SK-N-SH (cell line): ENCODE data around the gene BAZ1B. TPM values are rescaled to one million over a fixed set of nuclear protein-coding genes. Genes with fewer than 3 reads are reported as not detected.

ENCODE experiments used
- CTCF ChIA-PET: fragments of 300-600, 350-600 bp; formaldehyde crosslinking; extraction: SDS; loops from one replicate; lab custom pipeline; 2021; lab: Yijun Ruan, JAX
- POLR2A ChIA-PET: fragments of 350-600 bp; sonication (Branson Sonifier 250); formaldehyde crosslinking; extraction: SDS; loops from one replicate; lab custom pipeline; 2020; ENCODE audit warnings: antibody characterized with exemption, inconsistent platforms; lab: Yijun Ruan, JAX
- DNase-seq: peaks from one replicate; pipeline ENCODE4 v3.0.0; 2012
- H2AFZ ChIP-seq: fragments of 200-600 bp; sonication (generic); 2 replicates; pipeline ENCODE4 v1.8.1; 2016; ENCODE audit warnings: antibody characterized with exemption, mild to moderate bottlenecking, low read depth
- H3F3A ChIP-seq: fragments of 200-600 bp; sonication (generic); replicated peaks from 2 replicates; pipeline ENCODE3; 2016; ENCODE audit warnings: antibody characterized with exemption, mild to moderate bottlenecking; ENCODE audit not compliant: insufficient read depth
- H3K27ac ChIP-seq, 2 experiments: fragments of 200-500 bp in 1 of 2; fragments of 200-600 bp in 1 of 2; sonication (Bioruptor generic) in 1 of 2; sonication (generic), shearing (Covaris generic) in 1 of 2; 2 replicates each; pipeline versions ENCODE4 v1.5.1 to v1.6.1; 2014 to 2016; ENCODE audit warnings: low read depth in 2 of 2, inconsistent platforms in 1 of 2, low read length in 1 of 2, mild to moderate bottlenecking in 1 of 2, mixed read lengths in 1 of 2
- H3K27me3 ChIP-seq: fragments of 200-600 bp; sonication (generic), shearing (Covaris generic); 2 replicates; pipeline ENCODE4 v1.6.1; 2016; ENCODE audit warnings: mixed run types; ENCODE audit not compliant: insufficient read depth
- H3K36me3 ChIP-seq, 2 experiments: fragments of 200-500 bp in 1 of 2; fragments of 200-600 bp in 1 of 2; sonication (Bioruptor generic) in 1 of 2; sonication (generic) in 1 of 2; replicated peaks in 1 of 2; 2 replicates each; pipeline versions ENCODE3 to v1.5.1; 2014 to 2016; ENCODE audit warnings: low read length in 1 of 2, mild to moderate bottlenecking in 1 of 2; ENCODE audit not compliant: insufficient read depth in 2 of 2, control insufficient read depth in 1 of 2
- H3K4me1 ChIP-seq, 2 experiments: fragments of 200-500 bp in 1 of 2; fragments of 200-600 bp in 1 of 2; sonication (Bioruptor generic) in 1 of 2; sonication (generic), shearing (Covaris generic) in 1 of 2; 2 replicates each; pipeline versions ENCODE4 v1.5.1 to v1.6.1; 2014 to 2016; ENCODE audit warnings: low read depth in 1 of 2, low read length in 1 of 2, mixed run types in 1 of 2; ENCODE audit not compliant: insufficient read depth in 2 of 2, control insufficient read depth in 1 of 2
- H3K4me2 ChIP-seq: fragments of 200-600 bp; sonication (generic), shearing (Covaris generic); 2 replicates; pipeline ENCODE4 v1.6.1; 2017; ENCODE audit warnings: mixed run types
- H3K4me3 ChIP-seq, 2 experiments: fragments of 200-500 bp in 1 of 2; fragments of 200-600 bp in 1 of 2; sonication (Bioruptor generic) in 1 of 2; sonication (generic), shearing (Covaris generic) in 1 of 2; 2 replicates each; pipeline versions ENCODE4 v1.5.1 to v1.8.1; 2014 to 2016; ENCODE audit warnings: low read depth in 2 of 2, inconsistent platforms in 1 of 2, low read length in 1 of 2, mild to moderate bottlenecking in 1 of 2, mixed read lengths in 1 of 2, moderate library complexity in 1 of 2
- H3K79me2 ChIP-seq: fragments of 200-600 bp; sonication (generic); 2 replicates; pipeline ENCODE4 v1.8.1; 2017; ENCODE audit warnings: mild to moderate bottlenecking; ENCODE audit not compliant: insufficient read depth
- H3K9ac ChIP-seq: fragments of 200-600 bp; sonication (generic); 2 replicates; pipeline ENCODE4 v1.6.1; 2017; ENCODE audit warnings: mixed run types
- H3K9me2 ChIP-seq: fragments of 200-600 bp; sonication (generic); 2 replicates; pipeline ENCODE4 v1.6.1; 2017; ENCODE audit warnings: mixed run types
- H3K9me3 ChIP-seq: fragments of 200-600 bp; sonication (generic); 2 replicates; pipeline ENCODE4 v1.6.1; 2017; ENCODE audit warnings: mixed run types, mild to moderate bottlenecking, moderate library complexity
- H4K20me1 ChIP-seq: fragments of 200-600 bp; sonication (generic); 2 replicates; pipeline ENCODE4 v1.6.1; 2017; ENCODE audit warnings: mild to moderate bottlenecking, mixed run types; ENCODE audit not compliant: insufficient read depth
- EP300 ChIP-seq, 2 experiments: IDR thresholded peaks; 2 replicates each; pipeline versions ENCODE4 v1.4.0 to v1.6.1; 2012; ENCODE audit warnings: borderline replicate concordance in 1 of 2, low read depth in 1 of 2, low read length in 1 of 2
- EZH2phosphoT487 ChIP-seq: fragments of 200-600 bp; sonication (generic); IDR thresholded peaks from 2 replicates; pipeline ENCODE4 v1.6.1; 2017; ENCODE audit warnings: low read depth, mixed run types, mild to moderate bottlenecking, antibody characterized with exemption, moderate library complexity, borderline replicate concordance
- FOSL2 ChIP-seq: IDR thresholded peaks from 2 replicates; pipeline ENCODE4 v1.4.0; 2012; ENCODE audit warnings: low read depth, mild to moderate bottlenecking, moderate library complexity, borderline replicate concordance
- GABPA ChIP-seq: IDR thresholded peaks from 2 replicates; pipeline ENCODE4 v1.4.0; 2012; ENCODE audit warnings: low read depth, mild to moderate bottlenecking
- GATA2 ChIP-seq: sonication (generic); formaldehyde crosslinking; IDR thresholded peaks from 2 replicates; pipeline ENCODE4 v1.5.0; 2020; ENCODE audit warnings: mild to moderate bottlenecking, missing genetic modification reagents
- MEF2A ChIP-seq: IDR thresholded peaks from 2 replicates; pipeline ENCODE4 v1.4.0; 2012; ENCODE audit warnings: low read depth, borderline replicate concordance
- MXI1 ChIP-seq: IDR thresholded peaks from 2 replicates; pipeline ENCODE4 v1.6.1; 2012; ENCODE audit warnings: mild to moderate bottlenecking, low read depth, low read length, improper control_type of control experiment
- RAD21 ChIP-seq: IDR thresholded peaks from 2 replicates; pipeline ENCODE4 v1.6.1; 2012; ENCODE audit warnings: mild to moderate bottlenecking, low read length
- RCOR1 ChIP-seq: fragments of 150-350 bp; IDR thresholded peaks from 2 replicates; pipeline ENCODE4 v1.6.1; 2017; ENCODE audit warnings: antibody characterized with exemption, low read length
- RFX5 ChIP-seq: IDR thresholded peaks from 2 replicates; pipeline ENCODE4 v1.6.1; 2012; ENCODE audit warnings: mild to moderate bottlenecking, improper control_type of control experiment, low read length
- SMC3 ChIP-seq: IDR thresholded peaks from 2 replicates; pipeline ENCODE4 v1.6.1; 2012; ENCODE audit warnings: low read depth, low read length, improper control_type of control experiment
- TAF1 ChIP-seq: IDR thresholded peaks from 2 replicates; pipeline ENCODE4 v1.6.1; 2012; ENCODE audit warnings: low read depth, mild to moderate bottlenecking, low read length, moderate library complexity, borderline replicate concordance
- TEAD4 ChIP-seq: IDR thresholded peaks from 2 replicates; pipeline ENCODE4 v1.4.0; 2012; ENCODE audit warnings: mild to moderate bottlenecking, borderline replicate concordance; ENCODE audit not compliant: insufficient read depth
- YY1 ChIP-seq: IDR thresholded peaks from 2 replicates; pipeline ENCODE4 v1.4.0; 2012; ENCODE audit warnings: low read depth, mild to moderate bottlenecking
- WGBS: methylation state at CpG from one replicate; pipeline ENCODE4 v1.1.6; 2017; ENCODE audit warnings: low lambda C conversion rate; 5-methylcytosine and 5-hydroxymethylcytosine counted together
- polyA plus RNA-seq, 3 experiments: library from polyadenylated mRNA; depleted of rRNA; stranded (reverse); fragments of >200 nt; gene quantifications; 2 replicates each; pipeline ENCODE4 v1.2.3, GENCODE V29; 2012
- TF ChIP-seq, protein P1 (sequence below): IDR thresholded peaks from 2 replicates; pipeline ENCODE4 v1.4.0; 2012; ENCODE audit warnings: low read depth
- TF ChIP-seq, protein P2 (sequence below): fragments of 150-350 bp; IDR thresholded peaks from 2 replicates; pipeline ENCODE4 v1.6.1; 2017; ENCODE audit warnings: antibody characterized with exemption, low read length, low read depth, borderline replicate concordance
- TF ChIP-seq, protein P3 (sequence below): fragments of 200-600 bp; sonication (generic); IDR thresholded peaks from 2 replicates; pipeline ENCODE4 v1.6.1; 2017; ENCODE audit warnings: antibody characterized with exemption, mild to moderate bottlenecking, moderate library complexity
- TF ChIP-seq, protein P4 (sequence below): IDR thresholded peaks from 2 replicates; pipeline ENCODE4 v1.4.0; 2012; ENCODE audit warnings: low read depth, borderline replicate concordance
- TF ChIP-seq, protein P5 (sequence below): IDR thresholded peaks from 2 replicates; pipeline ENCODE4 v1.4.0; 2012; ENCODE audit warnings: low read depth, borderline replicate concordance
- TF ChIP-seq, protein P6 (sequence below): fragments of 150-350 bp; IDR thresholded peaks from 2 replicates; pipeline ENCODE4 v1.6.1; 2016; ENCODE audit warnings: mild to moderate bottlenecking, low read depth, low read length

BAZ1B gene
- polyA plus RNA-seq, 1 of the 3 experiments (the other 2 are of a cell fraction): 20.9 TPM

DNA sequence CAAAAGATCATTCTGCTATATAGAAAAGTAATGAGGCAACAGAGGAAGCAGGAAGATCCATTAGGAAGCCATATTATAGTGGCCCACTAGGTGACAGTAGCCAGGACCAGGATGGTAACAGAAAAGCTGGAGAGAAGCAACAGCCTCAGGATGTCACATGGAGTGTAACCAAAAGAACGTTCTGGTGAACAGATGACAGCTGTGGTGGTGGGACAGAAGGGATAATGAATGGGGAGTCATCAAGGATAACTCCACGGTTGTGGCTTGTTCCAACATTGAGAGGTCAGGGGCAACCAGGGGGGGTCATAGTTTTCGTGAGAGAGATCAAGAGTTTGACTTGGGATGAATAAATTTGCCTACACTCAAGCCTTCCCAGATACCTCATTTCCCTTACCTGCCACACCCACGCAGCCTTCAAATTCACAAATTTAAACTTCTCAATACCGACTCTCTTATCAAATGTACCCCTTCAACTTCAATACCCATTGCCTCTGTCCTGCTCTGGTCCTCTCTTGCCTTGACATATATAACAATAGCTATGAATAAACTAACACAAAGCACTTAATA, 47.0 kb upstream of the BAZ1B start:
- H3F3A ChIP-seq: peaks cover 24% of the 10 kb centered on the region
- H3K27ac ChIP-seq: no peak overlapping the region
- H2AFZ ChIP-seq: no peak overlapping the region
- H3K79me2 ChIP-seq: peaks cover 16% of the 10 kb centered on the region
- WGBS: 78% methylated on average over 5 of the region's 5 CpGs
- DNase-seq: no peak
- CTCF ChIA-PET: interaction anchor here (1.0 to 2.4 kb wide), 4 partner anchors 8 to 157 kb away, joined by 3 to 7 read pairs (median 6); no protein-coding TSS in a partner anchor
- no peak overlapping the region for H3K9ac ChIP-seq
- H4K20me1 ChIP-seq: peaks cover 13% of the 10 kb centered on the region
- H3K9me3 ChIP-seq: no peaks in the 10 kb centered on the region
- H3K36me3 ChIP-seq: peaks cover 48 to 54% of the 10 kb centered on the region in 2 experiments
- no peaks in the 10 kb centered on the region for H3K27me3 ChIP-seq
- no peak overlapping the region for H3K4me2 ChIP-seq
- H3K4me3 ChIP-seq: no peak overlapping the region
- TF ChIP-seq, protein P1, sequence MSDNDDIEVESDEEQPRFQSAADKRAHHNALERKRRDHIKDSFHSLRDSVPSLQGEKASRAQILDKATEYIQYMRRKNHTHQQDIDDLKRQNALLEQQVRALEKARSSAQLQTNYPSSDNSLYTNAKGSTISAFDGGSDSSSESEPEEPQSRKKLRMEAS: no peak
- TF ChIP-seq EZH2phosphoT487: no peak
- no peak for TF ChIP-seq SMC3
- TF ChIP-seq RCOR1: no peak
- TF ChIP-seq, protein P2, sequence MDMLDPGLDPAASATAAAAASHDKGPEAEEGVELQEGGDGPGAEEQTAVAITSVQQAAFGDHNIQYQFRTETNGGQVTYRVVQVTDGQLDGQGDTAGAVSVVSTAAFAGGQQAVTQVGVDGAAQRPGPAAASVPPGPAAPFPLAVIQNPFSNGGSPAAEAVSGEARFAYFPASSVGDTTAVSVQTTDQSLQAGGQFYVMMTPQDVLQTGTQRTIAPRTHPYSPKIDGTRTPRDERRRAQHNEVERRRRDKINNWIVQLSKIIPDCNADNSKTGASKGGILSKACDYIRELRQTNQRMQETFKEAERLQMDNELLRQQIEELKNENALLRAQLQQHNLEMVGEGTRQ: no peak
- no peak for TF ChIP-seq RFX5
- TF ChIP-seq MEF2A: no peak
- TF ChIP-seq TEAD4: no peak
- TF ChIP-seq, protein P3, sequence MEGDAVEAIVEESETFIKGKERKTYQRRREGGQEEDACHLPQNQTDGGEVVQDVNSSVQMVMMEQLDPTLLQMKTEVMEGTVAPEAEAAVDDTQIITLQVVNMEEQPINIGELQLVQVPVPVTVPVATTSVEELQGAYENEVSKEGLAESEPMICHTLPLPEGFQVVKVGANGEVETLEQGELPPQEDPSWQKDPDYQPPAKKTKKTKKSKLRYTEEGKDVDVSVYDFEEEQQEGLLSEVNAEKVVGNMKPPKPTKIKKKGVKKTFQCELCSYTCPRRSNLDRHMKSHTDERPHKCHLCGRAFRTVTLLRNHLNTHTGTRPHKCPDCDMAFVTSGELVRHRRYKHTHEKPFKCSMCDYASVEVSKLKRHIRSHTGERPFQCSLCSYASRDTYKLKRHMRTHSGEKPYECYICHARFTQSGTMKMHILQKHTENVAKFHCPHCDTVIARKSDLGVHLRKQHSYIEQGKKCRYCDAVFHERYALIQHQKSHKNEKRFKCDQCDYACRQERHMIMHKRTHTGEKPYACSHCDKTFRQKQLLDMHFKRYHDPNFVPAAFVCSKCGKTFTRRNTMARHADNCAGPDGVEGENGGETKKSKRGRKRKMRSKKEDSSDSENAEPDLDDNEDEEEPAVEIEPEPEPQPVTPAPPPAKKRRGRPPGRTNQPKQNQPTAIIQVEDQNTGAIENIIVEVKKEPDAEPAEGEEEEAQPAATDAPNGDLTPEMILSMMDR: no peak
- TF ChIP-seq, protein P4, sequence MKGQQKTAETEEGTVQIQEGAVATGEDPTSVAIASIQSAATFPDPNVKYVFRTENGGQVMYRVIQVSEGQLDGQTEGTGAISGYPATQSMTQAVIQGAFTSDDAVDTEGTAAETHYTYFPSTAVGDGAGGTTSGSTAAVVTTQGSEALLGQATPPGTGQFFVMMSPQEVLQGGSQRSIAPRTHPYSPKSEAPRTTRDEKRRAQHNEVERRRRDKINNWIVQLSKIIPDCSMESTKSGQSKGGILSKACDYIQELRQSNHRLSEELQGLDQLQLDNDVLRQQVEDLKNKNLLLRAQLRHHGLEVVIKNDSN: no peak
- TF ChIP-seq YY1: no peak
- no peak for TF ChIP-seq FOSL2
- no peak for TF ChIP-seq EP300 (IDR thresholded peaks at IDR 0.05; ENCODE audit: borderline replicate concordance in 1 of 2, low read depth in 1 of 2, low read length in 1 of 2)
- TF ChIP-seq TAF1: no peak
- TF ChIP-seq, protein P5, sequence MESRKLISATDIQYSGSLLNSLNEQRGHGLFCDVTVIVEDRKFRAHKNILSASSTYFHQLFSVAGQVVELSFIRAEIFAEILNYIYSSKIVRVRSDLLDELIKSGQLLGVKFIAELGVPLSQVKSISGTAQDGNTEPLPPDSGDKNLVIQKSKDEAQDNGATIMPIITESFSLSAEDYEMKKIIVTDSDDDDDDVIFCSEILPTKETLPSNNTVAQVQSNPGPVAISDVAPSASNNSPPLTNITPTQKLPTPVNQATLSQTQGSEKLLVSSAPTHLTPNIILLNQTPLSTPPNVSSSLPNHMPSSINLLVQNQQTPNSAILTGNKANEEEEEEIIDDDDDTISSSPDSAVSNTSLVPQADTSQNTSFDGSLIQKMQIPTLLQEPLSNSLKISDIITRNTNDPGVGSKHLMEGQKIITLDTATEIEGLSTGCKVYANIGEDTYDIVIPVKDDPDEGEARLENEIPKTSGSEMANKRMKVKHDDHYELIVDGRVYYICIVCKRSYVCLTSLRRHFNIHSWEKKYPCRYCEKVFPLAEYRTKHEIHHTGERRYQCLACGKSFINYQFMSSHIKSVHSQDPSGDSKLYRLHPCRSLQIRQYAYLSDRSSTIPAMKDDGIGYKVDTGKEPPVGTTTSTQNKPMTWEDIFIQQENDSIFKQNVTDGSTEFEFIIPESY: no peak
- TF ChIP-seq, protein P6, sequence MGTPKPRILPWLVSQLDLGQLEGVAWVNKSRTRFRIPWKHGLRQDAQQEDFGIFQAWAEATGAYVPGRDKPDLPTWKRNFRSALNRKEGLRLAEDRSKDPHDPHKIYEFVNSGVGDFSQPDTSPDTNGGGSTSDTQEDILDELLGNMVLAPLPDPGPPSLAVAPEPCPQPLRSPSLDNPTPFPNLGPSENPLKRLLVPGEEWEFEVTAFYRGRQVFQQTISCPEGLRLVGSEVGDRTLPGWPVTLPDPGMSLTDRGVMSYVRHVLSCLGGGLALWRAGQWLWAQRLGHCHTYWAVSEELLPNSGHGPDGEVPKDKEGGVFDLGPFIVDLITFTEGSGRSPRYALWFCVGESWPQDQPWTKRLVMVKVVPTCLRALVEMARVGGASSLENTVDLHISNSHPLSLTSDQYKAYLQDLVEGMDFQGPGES: no peak
- no peak for TF ChIP-seq GATA2
- no peak for TF ChIP-seq MXI1
- no peak for TF ChIP-seq RAD21
- TF ChIP-seq GABPA: no peak
- no peaks in the 10 kb centered on the region for H3K4me1 ChIP-seq
- H3K9me2 ChIP-seq: no peaks in the 10 kb centered on the region
- POLR2A ChIA-PET: interaction anchor here (0.5 kb wide), 1 partner anchor 30 kb away, joined by 3 read pairs; no protein-coding TSS in a partner anchor
